NCI-H1436 treated with DMSO at 0.1 percent for 48 hours (cell line): ENCODE data around the gene ENOX1.

ENCODE experiments used
- DNase-seq: peaks from one replicate; lab custom pipeline; 2025; lab: John Stamatoyannopoulos, UW

ENOX1 gene

GRCh38 chr13:43307921-43308433 is 478.8 kb downstream of the ENOX1 start:
- DNase-seq = no peak

- DNase-seq = no peak
These were observed 479.4 kb downstream of the ENOX1 start for GRCh38 chr13:43307221-43307920.

- no peak for DNase-seq
These were observed 480.4 kb downstream of the ENOX1 start for GRCh38 chr13:43306372-43306771.

- DNase-seq = no peak
These were observed 481.4 kb downstream of the ENOX1 start for GRCh38 chr13:43305416-43305815.

GRCh38 chr13:43304945-43305344 is 481.8 kb downstream of the ENOX1 start:
- DNase-seq = no peak

GRCh38 chr13:43304449-43304848 is 482.3 kb downstream of the ENOX1 start:
- DNase-seq = no peak

GRCh38 chr13:43303033-43303729 is 483.6 kb downstream of the ENOX1 start:
- DNase-seq = no peak

- DNase-seq = no peak
These were observed 485.3 kb downstream of the ENOX1 start for GRCh38 chr13:43301346-43301969.

GRCh38 chr13:43300865-43301264 is 485.9 kb downstream of the ENOX1 start:
- DNase-seq = no peak

- DNase-seq = no peak
These were observed 487.4 kb downstream of the ENOX1 start for GRCh38 chr13:43299374-43299773.

- no peak for DNase-seq
These were observed 488.0 kb downstream of the ENOX1 start for GRCh38 chr13:43298816-43299215.

- DNase-seq = no peak
These were observed 488.6 kb downstream of the ENOX1 start for GRCh38 chr13:43297967-43298678.

GRCh38 chr13:43295825-43296564 is 490.8 kb downstream of the ENOX1 start:
- DNase-seq = no peak

- DNase-seq = no peak
These were observed 491.5 kb downstream of the ENOX1 start for GRCh38 chr13:43295321-43295720.

GRCh38 chr13:43294412-43294811 is 492.4 kb downstream of the ENOX1 start:
- DNase-seq = no peak

GRCh38 chr13:43293986-43294385 is 492.8 kb downstream of the ENOX1 start:
- no peak for DNase-seq

- no peak for DNase-seq
These were observed 493.2 kb downstream of the ENOX1 start for GRCh38 chr13:43293561-43293960.

- no peak for DNase-seq
These were observed 493.8 kb downstream of the ENOX1 start for GRCh38 chr13:43293008-43293407.

GRCh38 chr13:43291287-43292060 is 495.3 kb downstream of the ENOX1 start:
- no peak for DNase-seq

GRCh38 chr13:43289470-43290255 is 497.1 kb downstream of the ENOX1 start:
- no peak for DNase-seq
